T-cell (primary cell): ENCODE measurements around the gene PTEN. TPM values are rescaled to one million over a fixed set of nuclear protein-coding genes. Genes with fewer than 3 reads are reported as not detected.

Experiments used
- ATAC-seq, 4 experiments: fragments of 200-7000 bp in 3 of 4; fragments of 150-1000 bp in 1 of 4; cut with Tn5 transposase; replicated peaks in 1 of 4; 1 replicate in 3 of 4; 2 replicates in 1 of 4; pipeline ENCODE4 v1.10.0; 2021; ENCODE audit warnings: moderate library complexity in 3 of 4, mild to moderate bottlenecking in 2 of 4, moderate number of reproducible peaks in 1 of 4
- CTCF ChIA-PET, 2 donors: fragments of 300-600 bp; sonication (Branson Sonifier 250); formaldehyde crosslinking; loops; one replicate each; lab custom pipeline; 2022; ENCODE audit warnings: antibody characterized with exemption in 2 of 2; lab: Charles Lee
- POLR2A ChIA-PET, 2 donors: fragments of 300-600 bp; sonication (Branson Sonifier 250); formaldehyde crosslinking; loops; one replicate each; lab custom pipeline; 2022; ENCODE audit warnings: antibody characterized with exemption in 2 of 2; lab: Charles Lee
- DNase-seq, 35 experiments: peaks; one replicate each; pipeline versions ENCODE4 v3.0.0 to v3.0.0-alpha.2; 2013 to 2023
- H3K27ac ChIP-seq: one replicate; pipeline ENCODE4 v1.5.1; 2013; ENCODE audit warnings: low read length
- H3K27me3 ChIP-seq, 2 experiments: replicated peaks in 1 of 2; 1 replicate in 1 of 2; 2 replicates in 1 of 2; pipeline versions ENCODE4 v1.6.1 to v1.7.0; 2013; ENCODE audit warnings: low read length in 1 of 2, mixed read lengths in 1 of 2; ENCODE audit not compliant: control insufficient read depth in 2 of 2, insufficient read depth in 2 of 2; ENCODE audit errors: extremely low read depth in 1 of 2
- H3K36me3 ChIP-seq, 2 donors: 1 replicate in 1 of 2; 2 replicates in 1 of 2; pipeline versions ENCODE4 v1.6.1 to v1.7.0; 2013; ENCODE audit warnings: low read length in 1 of 2; ENCODE audit not compliant: control insufficient read depth in 2 of 2, insufficient read depth in 1 of 2; ENCODE audit errors: extremely low read depth in 1 of 2
- H3K4me1 ChIP-seq, 2 experiments: 1 replicate in 1 of 2; 2 replicates in 1 of 2; pipeline versions ENCODE4 v1.6.1 to v1.7.0; 2013; ENCODE audit warnings: low read length in 2 of 2, mixed read lengths in 1 of 2; ENCODE audit not compliant: insufficient read depth in 2 of 2, control insufficient read depth in 1 of 2; ENCODE audit errors: extremely low read depth in 1 of 2
- H3K4me3 ChIP-seq, 2 donors: 1 replicate in 1 of 2; 2 replicates in 1 of 2; pipeline versions ENCODE4 v1.5.1 to v1.7.0; 2013; ENCODE audit warnings: mild to moderate bottlenecking in 2 of 2, low read length in 1 of 2, moderate library complexity in 1 of 2; ENCODE audit not compliant: control insufficient read depth in 1 of 2; ENCODE audit errors: extremely low read depth in 1 of 2
- H3K9me3 ChIP-seq: 2 replicates; pipeline ENCODE4 v1.7.0; 2013
- H3K27ac Mint-ChIP-seq, 2 donors: one replicate each; pipeline ENCODE4 v1.8.0; 2020 to 2021; ENCODE audit warnings: mild to moderate bottlenecking in 2 of 2, mixed read lengths in 2 of 2
- H3K27me3 Mint-ChIP-seq, 2 donors: one replicate each; pipeline ENCODE4 v1.8.0; 2021 to 2022; ENCODE audit warnings: mixed read lengths in 2 of 2
- H3K36me3 Mint-ChIP-seq: one replicate; pipeline ENCODE4 v1.8.0; 2021; ENCODE audit warnings: mixed read lengths
- H3K4me1 Mint-ChIP-seq, 3 donors: one replicate each; pipeline ENCODE4 v1.8.0; 2020 to 2022; ENCODE audit warnings: mixed read lengths in 3 of 3, mild to moderate bottlenecking in 1 of 3
- H3K4me3 Mint-ChIP-seq, 3 donors: one replicate each; pipeline ENCODE4 v1.8.0; 2020 to 2022; ENCODE audit warnings: mild to moderate bottlenecking in 3 of 3, mixed read lengths in 3 of 3, moderate library complexity in 3 of 3
- H3K9me3 Mint-ChIP-seq, 3 donors: one replicate each; pipeline ENCODE4 v1.8.0; 2020 to 2022; ENCODE audit warnings: mixed read lengths in 3 of 3
- WGBS: methylation state at CpG from one replicate; pipeline ENCODE4 v1.1.5; 2013; ENCODE audit warnings: missing lambda C conversion rate; ENCODE audit not compliant: insufficient coverage; 5-methylcytosine and 5-hydroxymethylcytosine counted together
- total RNA-seq, 35 experiments: library from RNA in 6 of 35; stranded (reverse) in 6 of 35; fragments of 120-200 nt in 1 of 35; gene quantifications; one replicate each; pipeline versions ENCODE4 v1.2.1 to v1.2.4 and lab custom pipeline; 2013 to 2026

PTEN gene
- total RNA-seq, 5 donors from 2014 or later (not counting 1 experiment from before 2014, with no cell fraction given): 59.9 to 98.7 (median 66.9) TPM

GRCh38 chr10:87921931-87922688 lies 58.7 kb downstream of the PTEN start:
- Histone ChIP-seq H3K9me3 (no peaks in the 10 kb centered on the region), H3K27ac (no peak overlapping the region), H3K27me3 (no peaks in the 10 kb centered on the region), H3K4me3 (no peak overlapping the region), H3K4me1 (peaks cover 10 to 44% of the 10 kb centered on the region in 2 experiments), H3K36me3 (peaks cover 0 to 4% of the 10 kb centered on the region in 2 donors)
- ATAC-seq (no peak), DNase-seq (no peak)
- H3K27me3 Mint-ChIP-seq: no peaks in the 10 kb centered on the region
- H3K4me3 Mint-ChIP-seq: peak overlapping the region in 1 of 3 donors; percentile 43
- H3K9me3 Mint-ChIP-seq: peaks cover 0 to 6% (median 6%) of the 10 kb centered on the region in 3 donors
- peak overlapping the region in 1 of 2 donors; percentile 12 for H3K27ac Mint-ChIP-seq
- H3K4me1 Mint-ChIP-seq: peaks cover 88 to 96% (median 88%) of the 10 kb centered on the region in 3 donors
- no CpG with 5 or more reads among the region's 10 CpGs for WGBS
- ChIA-PET CTCF (no interaction called here), POLR2A (no interaction called here)
- H3K36me3 Mint-ChIP-seq: peaks cover 53% of the 10 kb centered on the region

- peaks cover 58% of the 10 kb centered on the region for H3K36me3 Mint-ChIP-seq
- Histone ChIP-seq H3K9me3 (no peaks in the 10 kb centered on the region), H3K27me3 (no peaks in the 10 kb centered on the region), H3K36me3 (peaks cover 0 to 4% of the 10 kb centered on the region in 2 donors), H3K27ac (no peak overlapping the region), H3K4me1 (peaks cover 6 to 51% of the 10 kb centered on the region in 2 experiments), H3K4me3 (no peak overlapping the region)
- POLR2A ChIA-PET: no interaction called here
- DNase-seq (no peak), ATAC-seq (no peak)
- H3K4me3 Mint-ChIP-seq: peak overlapping the region in 1 of 3 donors; percentile 43
- H3K9me3 Mint-ChIP-seq: peaks cover 0 to 6% (median 6%) of the 10 kb centered on the region in 3 donors
- peaks cover 88 to 96% (median 89%) of the 10 kb centered on the region in 3 donors for H3K4me1 Mint-ChIP-seq
- no peaks in the 10 kb centered on the region for H3K27me3 Mint-ChIP-seq
- 100% methylated on average over 4 of the region's 4 CpGs for WGBS
- peak overlapping the region in 1 of 2 donors; percentile 37 for H3K27ac Mint-ChIP-seq
- CTCF ChIA-PET: interaction anchor here in 1 of 2 donors (0.7 kb wide), 1 partner anchor 39 kb away, joined by 3 read pairs; no protein-coding TSS in a partner anchor
Measured at GRCh38 chr10:87923233-87923632, 59.8 kb downstream of the PTEN start.

GRCh38 chr10:87925570-87925969 lies 62.1 kb downstream of the PTEN start:
- no peak overlapping the region for H3K27ac Mint-ChIP-seq
- peak overlapping the region in 1 of 3 donors; percentile 30 for H3K4me3 Mint-ChIP-seq
- peaks cover 0 to 4% of the 10 kb centered on the region in 2 donors for H3K36me3 ChIP-seq
- peaks cover 0 to 6% (median 6%) of the 10 kb centered on the region in 3 donors for H3K9me3 Mint-ChIP-seq
- ChIA-PET POLR2A (interaction anchor here (0.8 to 1.0 kb wide), 2 partner anchors 8 to 63 kb away, joined by 5 read pairs; no protein-coding TSS in a partner anchor), CTCF (interaction anchor here in 1 of 2 donors (1.0 kb wide), 1 partner anchor 9 kb away, joined by 3 read pairs; no protein-coding TSS in a partner anchor)
- no peak for ATAC-seq
- H3K4me3 ChIP-seq: no peak overlapping the region
- no peak overlapping the region for H3K27ac ChIP-seq
- H3K9me3 ChIP-seq: no peaks in the 10 kb centered on the region
- WGBS: 75% methylated on average over 2 of the region's 2 CpGs
- peaks cover 89 to 97% (median 93%) of the 10 kb centered on the region in 3 donors for H3K4me1 Mint-ChIP-seq
- peaks cover 6 to 54% of the 10 kb centered on the region in 2 experiments for H3K4me1 ChIP-seq
- H3K27me3 ChIP-seq: no peaks in the 10 kb centered on the region
- H3K36me3 Mint-ChIP-seq: peaks cover 63% of the 10 kb centered on the region
- no peak for DNase-seq
- no peaks in the 10 kb centered on the region for H3K27me3 Mint-ChIP-seq

GRCh38 chr10:87927091-87927490 lies 63.7 kb downstream of the PTEN start:
- H3K36me3 Mint-ChIP-seq: peaks cover 60% of the 10 kb centered on the region
- H3K9me3 Mint-ChIP-seq: peaks cover 0 to under 1% (median under 1%) of the 10 kb centered on the region in 3 donors
- CTCF ChIA-PET: interaction anchor here in 1 of 2 donors (0.8 kb wide), 1 partner anchor 20 kb away, joined by 3 read pairs; no protein-coding TSS in a partner anchor
- H3K27ac ChIP-seq: no peak overlapping the region
- no peak overlapping the region for H3K27ac Mint-ChIP-seq
- H3K4me1 ChIP-seq: peaks cover 2 to 54% of the 10 kb centered on the region in 2 experiments
- WGBS: no CpG with 5 or more reads among the region's 2 CpGs
- H3K4me3 ChIP-seq: no peak overlapping the region
- H3K36me3 ChIP-seq: peaks cover 0 to 4% of the 10 kb centered on the region in 2 donors
- ATAC-seq (no peak), DNase-seq (no peak)
- H3K4me3 Mint-ChIP-seq: peak overlapping the region in 1 of 3 donors; percentile 27
- H3K4me1 Mint-ChIP-seq: peaks cover 90 to 95% (median 91%) of the 10 kb centered on the region in 3 donors
- POLR2A ChIA-PET: interaction anchor here in 1 of 2 donors (0.6 kb wide), 1 partner anchor 244 kb away, joined by 3 read pairs; no protein-coding TSS in a partner anchor
- H3K9me3 ChIP-seq: no peaks in the 10 kb centered on the region
- H3K27me3 ChIP-seq: no peaks in the 10 kb centered on the region
- H3K27me3 Mint-ChIP-seq: no peaks in the 10 kb centered on the region

- no peak overlapping the region for H3K4me3 Mint-ChIP-seq
- peaks cover 0 to 6% of the 10 kb centered on the region in 2 donors for H3K36me3 ChIP-seq
- CTCF ChIA-PET: interaction anchor here (0.5 to 1.0 kb wide), 2 partner anchors 163 to 707 kb away, joined by 3 to 4 read pairs; no protein-coding TSS in a partner anchor
Measured at GRCh38 chr10:87928996-87929395, 65.6 kb downstream of the PTEN start.

GRCh38 chr10:87930141-87930540 lies 66.7 kb downstream of the PTEN start:
- ChIA-PET CTCF (interaction anchor here in 1 of 2 donors (1.0 kb wide), 1 partner anchor 161 kb away, joined by 3 read pairs; no protein-coding TSS in a partner anchor), POLR2A (interaction anchor here in 1 of 2 donors (0.5 kb wide), 1 partner anchor 21 kb away, joined by 4 read pairs; no protein-coding TSS in a partner anchor)
- H3K27ac ChIP-seq: no peak overlapping the region
- DNase-seq (no peak), ATAC-seq (no peak)
- H3K9me3 ChIP-seq: no peaks in the 10 kb centered on the region
- H3K27me3 ChIP-seq: no peaks in the 10 kb centered on the region
- Mint-ChIP-seq H3K4me1 (peaks cover 65 to 69% (median 66%) of the 10 kb centered on the region in 3 donors), H3K27me3 (no peaks in the 10 kb centered on the region), H3K36me3 (peaks cover 50% of the 10 kb centered on the region), H3K9me3 (no peaks in the 10 kb centered on the region), H3K4me3 (no peak overlapping the region), H3K27ac (no peak overlapping the region)
- whole genome bisulfite sequencing: no CpG with 5 or more reads among the region's 1 CpG
- peaks cover 0 to 9% of the 10 kb centered on the region in 2 donors for H3K36me3 ChIP-seq
- H3K4me1 ChIP-seq: peaks cover 0 to 35% of the 10 kb centered on the region in 2 experiments
- no peak overlapping the region for H3K4me3 ChIP-seq

More at GRCh38 chr10:87928996-87929395, 65.6 kb downstream of the PTEN start:
- H3K27ac Mint-ChIP-seq: no peak overlapping the region
- Histone ChIP-seq H3K27ac (no peak overlapping the region), H3K4me3 (no peak overlapping the region), H3K27me3 (no peaks in the 10 kb centered on the region), H3K9me3 (no peaks in the 10 kb centered on the region), H3K4me1 (peaks cover 0 to 40% of the 10 kb centered on the region in 2 experiments)
- peaks cover 74 to 77% (median 76%) of the 10 kb centered on the region in 3 donors for H3K4me1 Mint-ChIP-seq
- DNase-seq (no peak), ATAC-seq (no peak)
- POLR2A ChIA-PET: interaction anchor here in 1 of 2 donors (0.5 to 0.9 kb wide), 2 partner anchors 12 to 1121 kb away, joined by 3 to 4 read pairs; no protein-coding TSS in a partner anchor
- no CpG with 5 or more reads among the region's 3 CpGs for WGBS
- no peaks in the 10 kb centered on the region for H3K9me3 Mint-ChIP-seq
- no peaks in the 10 kb centered on the region for H3K27me3 Mint-ChIP-seq
- H3K36me3 Mint-ChIP-seq: peaks cover 51% of the 10 kb centered on the region
